ENCODE measurements around the gene TGM1. TPM values are rescaled to one million over a fixed set of nuclear protein-coding genes. Genes with fewer than 3 reads are reported as not detected.

Gene TGM1
- total RNA-seq, 2 experiments from 2014 or later = 5.7 to 5.8 TPM

- Mint-ChIP-seq H3K4me1 (peaks cover 52% of the 10 kb centered on the region), H3K4me3 (no peak overlapping the region), H3K36me3 (peaks cover 33% of the 10 kb centered on the region), H3K27me3 (no peaks in the 10 kb centered on the region), H3K9me3 (no peaks in the 10 kb centered on the region), H3K27ac (peak overlapping the region; percentile 81)
- ATAC-seq (ENCODE audit: low read depth) (no peak), DNase-seq (no peak)
- POLR2A ChIA-PET = interaction anchor here (0.5 to 1.5 kb wide), 2 partner anchors 23 to 96 kb away, joined by 5 read pairs; partner anchors contain the start of gene MDP1
Observed at GRCh38 chr14:24238527-24239037, 24.4 kb downstream of the TGM1 start.

GRCh38 chr14:24238123-24238522 is 24.9 kb downstream of the TGM1 start:
- Mint-ChIP-seq H3K27me3 (no peaks in the 10 kb centered on the region), H3K9me3 (no peaks in the 10 kb centered on the region), H3K27ac (no peak overlapping the region), H3K4me1 (peaks cover 52% of the 10 kb centered on the region), H3K4me3 (no peak overlapping the region), H3K36me3 (peaks cover 33% of the 10 kb centered on the region)
- POLR2A ChIA-PET = interaction anchor here (1.5 kb wide), 2 partner anchors 22 to 25 kb away, joined by 5 read pairs; partner anchors contain the start of genes CHMP4A and MDP1
- no peak for DNase-seq
- ATAC-seq (ENCODE audit: low read depth) = no peak

GRCh38 chr14:24237463-24237955 is 25.5 kb downstream of the TGM1 start:
- no peak overlapping the region for H3K27ac Mint-ChIP-seq
- no peak overlapping the region for H3K4me3 Mint-ChIP-seq
- DNase-seq (no peak), ATAC-seq (ENCODE audit: low read depth) (no peak)
- no peaks in the 10 kb centered on the region for H3K9me3 Mint-ChIP-seq
- H3K36me3 Mint-ChIP-seq = peaks cover 33% of the 10 kb centered on the region
- peaks cover 52% of the 10 kb centered on the region for H3K4me1 Mint-ChIP-seq
- H3K27me3 Mint-ChIP-seq = no peaks in the 10 kb centered on the region
- POLR2A ChIA-PET = interaction anchor here (1.5 kb wide), 1 partner anchor 24 kb away, joined by 5 read pairs; the partner anchor contains the start of gene CHMP4A

- Mint-ChIP-seq H3K27ac (no peak overlapping the region), H3K27me3 (no peaks in the 10 kb centered on the region), H3K36me3 (peaks cover 33% of the 10 kb centered on the region), H3K9me3 (no peaks in the 10 kb centered on the region), H3K4me1 (peaks cover 52% of the 10 kb centered on the region), H3K4me3 (no peak overlapping the region)
- DNase-seq (no peak), ATAC-seq (ENCODE audit: low read depth) (no peak)
- POLR2A ChIA-PET = interaction anchor here (0.6 to 1.5 kb wide), 3 partner anchors 10 to 193 kb away, joined by 3 to 5 read pairs (median 3); partner anchors contain the start of genes CHMP4A and KHNYN
Observed at GRCh38 chr14:24236689-24237462, 26.1 kb downstream of the TGM1 start.

GRCh38 chr14:24235804-24236688 is 26.9 kb downstream of the TGM1 start:
- no peaks in the 10 kb centered on the region for H3K9me3 Mint-ChIP-seq
- no peaks in the 10 kb centered on the region for H3K27me3 Mint-ChIP-seq
- H3K4me3 Mint-ChIP-seq = no peak overlapping the region
- H3K4me1 Mint-ChIP-seq = peaks cover 55% of the 10 kb centered on the region
- peak overlapping the region; percentile 10 for H3K27ac Mint-ChIP-seq
- no peak for DNase-seq
- H3K36me3 Mint-ChIP-seq = peaks cover 33% of the 10 kb centered on the region
- POLR2A ChIA-PET = interaction anchor here (0.6 to 1.7 kb wide), 5 partner anchors 11 to 194 kb away, joined by 3 to 6 read pairs (median 5); partner anchors contain the start of genes CHMP4A, KHNYN and MDP1
- ATAC-seq (ENCODE audit: low read depth) = no peak

- Mint-ChIP-seq H3K4me3 (peak overlapping the region; percentile 55), H3K4me1 (peaks cover 46% of the 10 kb centered on the region), H3K9me3 (no peaks in the 10 kb centered on the region), H3K27me3 (no peaks in the 10 kb centered on the region), H3K27ac (peak overlapping the region; percentile 43), H3K36me3 (peaks cover 26% of the 10 kb centered on the region)
- POLR2A ChIA-PET = interaction anchor here (0.9 to 2.3 kb wide), 5 partner anchors 8 to 195 kb away, joined by 3 to 11 read pairs (median 5); partner anchors contain the start of genes CBLN3, CHMP4A, KHNYN and MDP1
- DNase-seq (no peak), ATAC-seq (ENCODE audit: low read depth) (no peak)
Observed at GRCh38 chr14:24234095-24235005, 28.6 kb downstream of the TGM1 start.

- no peak for ATAC-seq (ENCODE audit: low read depth)
- Mint-ChIP-seq H3K4me3 (peak overlapping the region; percentile 93), H3K27me3 (no peaks in the 10 kb centered on the region), H3K36me3 (peaks cover 26% of the 10 kb centered on the region), H3K4me1 (peaks cover 40% of the 10 kb centered on the region), H3K9me3 (no peaks in the 10 kb centered on the region), H3K27ac (peak overlapping the region; percentile 92)
- DNase-seq = no peak
- POLR2A ChIA-PET = interaction anchor here (1.0 to 2.3 kb wide), 5 partner anchors 8 to 196 kb away, joined by 3 to 11 read pairs (median 7); partner anchors contain the start of genes CBLN3, CHMP4A, KHNYN and MDP1
Observed at GRCh38 chr14:24233538-24233866, 29.5 kb downstream of the TGM1 start.

GRCh38 chr14:24232645-24233537 is 30.1 kb downstream of the TGM1 start, which contains the start of gene GMPR2:
TSS of gene GMPR2 (plus strand) at chr14:24232929. CDS start at chr14:24233254, 325 bp downstream.
- DNase-seq (no peak), ATAC-seq (ENCODE audit: low read depth) (peak; percentile 41)
- POLR2A ChIA-PET = interaction anchor here (0.7 to 2.3 kb wide), 8 partner anchors 9 to 197 kb away, joined by 3 to 11 read pairs (median 4); partner anchors contain the start of genes CBLN3, CHMP4A, IPO4 and KHNYN
- Mint-ChIP-seq H3K36me3 (peaks cover 21% of the 10 kb centered on the region), H3K27me3 (no peaks in the 10 kb centered on the region), H3K4me1 (peaks cover 36% of the 10 kb centered on the region), H3K4me3 (peak within 1 kb of the TSS; percentile 93), H3K9me3 (no peaks in the 10 kb centered on the region), H3K27ac (peak within 1 kb of the TSS; percentile 92)

GRCh38 chr14:24232121-24232644 is 30.8 kb downstream of the TGM1 start, which contains the start of gene NEDD8:
TSS of gene NEDD8 (minus strand) at chr14:24232367. CDS start at chr14:24232267, 100 bp downstream.
- POLR2A ChIA-PET = interaction anchor here (0.7 to 2.3 kb wide), 7 partner anchors 10 to 174 kb away, joined by 3 to 11 read pairs (median 6); partner anchors contain the start of genes CHMP4A, IPO4, MDP1 and TINF2
- DNase-seq (peak; percentile 86), ATAC-seq (ENCODE audit: low read depth) (peak; percentile 82)
- H3K27me3 Mint-ChIP-seq = no peaks in the 10 kb centered on the region
- H3K4me3 Mint-ChIP-seq = peak within 1 kb of the TSS; percentile 93
- peak within 1 kb of the TSS; percentile 92 for H3K27ac Mint-ChIP-seq
- H3K4me1 Mint-ChIP-seq = peaks cover 38% of the 10 kb centered on the region
- H3K36me3 Mint-ChIP-seq = peaks cover 21% of the 10 kb centered on the region
- no peaks in the 10 kb centered on the region for H3K9me3 Mint-ChIP-seq

- Mint-ChIP-seq H3K27ac (peak overlapping the region; percentile 92), H3K36me3 (peaks cover 19% of the 10 kb centered on the region), H3K9me3 (no peaks in the 10 kb centered on the region), H3K4me1 (peaks cover 43% of the 10 kb centered on the region), H3K27me3 (no peaks in the 10 kb centered on the region), H3K4me3 (peak overlapping the region; percentile 93)
- ATAC-seq (ENCODE audit: low read depth) = peak; percentile 40
- POLR2A ChIA-PET = interaction anchor here (0.6 to 2.1 kb wide), 7 partner anchors 11 to 117 kb away, joined by 4 to 7 read pairs (median 5); partner anchors contain the start of genes CHMP4A, DCAF11, MDP1 and NRL
- DNase-seq = no peak
Observed at GRCh38 chr14:24231263-24232120, 31.5 kb downstream of the TGM1 start.
